ENCODE results near the gene ITGB1. TPM values are rescaled to one million over a fixed set of nuclear protein-coding genes. Genes with fewer than 3 reads are reported as not detected.
A peak's percentile ranks its signal among the peaks of the same experiment; 100 is the strongest.
"Not testable (repeated sequence)": the region's sequence is repeated elsewhere in the genome, so short reads cannot be mapped to it uniquely, and the experiment has no call there.

The ITGB1 gene
- total RNA-seq (10 to 100 TPM; 75.5 to 82.1 TPM), polyA plus RNA-seq (342 TPM)

DNA sequence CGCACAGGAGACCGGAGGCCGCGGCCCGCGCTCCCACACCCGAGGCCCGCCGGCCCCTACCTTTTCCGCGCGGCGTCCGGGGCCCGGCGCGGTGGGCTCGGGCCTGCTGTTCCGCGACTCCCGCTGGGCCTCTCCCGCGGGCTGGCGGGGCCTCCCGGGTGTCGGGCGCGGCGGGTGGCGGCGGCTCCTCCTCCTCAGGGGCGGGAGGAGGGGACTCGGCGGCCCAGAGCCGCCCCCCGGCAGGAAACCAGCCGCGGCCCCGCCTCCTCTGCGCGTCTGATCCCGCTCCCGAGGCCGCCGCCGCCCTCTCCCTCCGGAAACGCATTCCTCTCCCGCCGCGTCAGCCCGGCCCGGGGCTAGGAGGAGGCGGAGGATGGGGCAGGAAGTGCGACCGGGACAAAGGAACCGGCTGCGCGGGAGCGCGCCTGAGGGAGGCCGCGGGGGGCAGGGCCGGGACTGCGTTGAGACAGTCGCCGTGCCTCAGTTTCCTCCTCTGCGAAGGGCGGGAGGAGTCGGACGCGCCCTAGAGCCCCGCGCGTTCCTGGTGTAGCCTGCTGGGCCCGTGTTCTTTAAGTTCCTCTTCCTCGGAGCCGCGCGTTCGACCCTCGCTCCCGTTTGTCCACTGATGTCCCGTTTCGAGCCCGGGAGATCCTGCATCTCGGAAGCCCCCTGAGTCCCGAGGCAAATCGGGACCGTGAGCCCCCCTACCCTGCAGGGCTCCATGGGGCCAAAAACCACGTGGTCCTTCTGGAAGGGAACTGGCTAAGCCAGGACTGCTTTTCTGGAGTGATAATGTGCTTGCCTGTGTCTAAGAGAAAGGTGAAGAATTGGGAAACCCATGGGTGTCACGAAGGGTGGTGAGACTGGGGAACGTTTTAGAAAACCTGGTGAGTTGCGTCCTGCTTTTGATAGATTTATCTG lies at the start of gene ITGB1:
TSS of gene ITGB1 (minus strand) at position 146 of the 921 bp plus-strand sequence. CDS start 22,672 bp downstream, outside the sequence.
- ChIA-PET CTCF (no interaction called here), POLR2A (interaction anchor here (1.0 to 2.3 kb wide), 3 partner anchors 22 to 691 kb away, joined by 4 to 13 read pairs (median 4); partner anchors contain the start of gene CCDC7)
- H3K27me3 ChIP-seq (ENCODE audit: insufficient read depth, low read length, poor library complexity, severe bottlenecking) = no peaks in the 10 kb centered on the region
- no peaks in the 10 kb centered on the region for H3K9me3 ChIP-seq (ENCODE audit: low read length)
- peak within 1 kb of the TSS; percentile 75 for H3K27ac ChIP-seq (ENCODE audit: low read depth, low read length)
- Mint-ChIP-seq H3K9me3 (no peaks in the 10 kb centered on the region), H3K4me3 (peak within 1 kb of the TSS; percentile 87 to 95 (median 93)), H3K36me3 (peaks cover 0 to 12% (median 5%) of the 10 kb centered on the region in 3 donors), H3K4me1 (peaks cover 48 to 67% (median 50%) of the 10 kb centered on the region in 3 donors), H3K27ac (peak within 1 kb of the TSS; percentile 69 to 95 (median 90)), H3K27me3 (peaks cover 0 to 1% of the 10 kb centered on the region in 2 donors)
- no peaks in the 10 kb centered on the region for H3K36me3 ChIP-seq (ENCODE audit: insufficient read depth, low read length)
- H3K4me3 ChIP-seq (ENCODE audit: low read length) = peak within 1 kb of the TSS; percentile 75
- H3K4me1 ChIP-seq (ENCODE audit: insufficient read depth, low read length) = peaks cover 32% of the 10 kb centered on the region
- DNase-seq = peak; percentile 84 to 89 (median 86)

DNA sequence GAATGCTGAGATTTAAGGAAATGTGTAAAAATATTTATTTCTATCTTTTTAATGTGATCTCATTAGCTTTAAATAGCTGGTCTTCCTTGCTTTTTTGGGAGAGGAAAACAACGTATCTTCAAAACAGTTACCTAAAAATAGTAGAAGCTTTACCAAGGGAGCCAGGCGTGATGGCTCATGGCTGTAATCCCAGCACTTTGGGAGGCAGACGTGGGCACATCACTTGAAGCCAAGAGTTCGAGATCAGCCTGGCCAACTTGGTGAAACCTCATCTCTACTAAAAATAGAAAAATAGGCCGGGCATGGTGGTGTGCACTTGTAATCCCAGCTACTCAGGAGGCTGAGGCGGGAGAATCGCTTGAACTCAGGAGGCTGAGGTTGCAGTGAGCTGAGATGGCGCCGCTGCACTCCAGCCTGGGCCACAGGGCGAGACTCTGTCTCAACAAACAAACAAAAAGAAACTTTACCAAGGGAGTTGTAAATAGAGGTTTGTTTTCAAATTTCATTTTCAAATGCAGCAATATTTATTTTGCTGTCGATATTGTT lies 48.4 kb upstream of the ITGB1 start:
- Mint-ChIP-seq H3K9me3 (no peaks in the 10 kb centered on the region), H3K4me1 (peaks cover 35 to 59% (median 41%) of the 10 kb centered on the region in 3 donors), H3K27me3 (no peaks in the 10 kb centered on the region), H3K36me3 (no peaks in the 10 kb centered on the region), H3K4me3 (peak overlapping the region in 3 of 7 donors; percentile 20 to 41 (median 30)), H3K27ac (peak overlapping the region in 1 of 8 donors; percentile 52)
- Histone ChIP-seq H3K27ac (ENCODE audit: low read depth, low read length) (no peak overlapping the region), H3K4me3 (ENCODE audit: low read length) (no peak overlapping the region), H3K9me3 (ENCODE audit: low read length) (no peaks in the 10 kb centered on the region), H3K27me3 (ENCODE audit: insufficient read depth, low read length, poor library complexity, severe bottlenecking) (no peaks in the 10 kb centered on the region), H3K4me1 (ENCODE audit: insufficient read depth, low read length) (peaks cover 27% of the 10 kb centered on the region), H3K36me3 (ENCODE audit: insufficient read depth, low read length) (no peaks in the 10 kb centered on the region)
- DNase-seq = no peak
- POLR2A ChIA-PET = no interaction called here
- CTCF ChIA-PET = interaction anchor here (1.1 to 1.4 kb wide), 2 partner anchors 51 to 110 kb away, joined by 3 read pairs; no protein-coding TSS in a partner anchor

DNA sequence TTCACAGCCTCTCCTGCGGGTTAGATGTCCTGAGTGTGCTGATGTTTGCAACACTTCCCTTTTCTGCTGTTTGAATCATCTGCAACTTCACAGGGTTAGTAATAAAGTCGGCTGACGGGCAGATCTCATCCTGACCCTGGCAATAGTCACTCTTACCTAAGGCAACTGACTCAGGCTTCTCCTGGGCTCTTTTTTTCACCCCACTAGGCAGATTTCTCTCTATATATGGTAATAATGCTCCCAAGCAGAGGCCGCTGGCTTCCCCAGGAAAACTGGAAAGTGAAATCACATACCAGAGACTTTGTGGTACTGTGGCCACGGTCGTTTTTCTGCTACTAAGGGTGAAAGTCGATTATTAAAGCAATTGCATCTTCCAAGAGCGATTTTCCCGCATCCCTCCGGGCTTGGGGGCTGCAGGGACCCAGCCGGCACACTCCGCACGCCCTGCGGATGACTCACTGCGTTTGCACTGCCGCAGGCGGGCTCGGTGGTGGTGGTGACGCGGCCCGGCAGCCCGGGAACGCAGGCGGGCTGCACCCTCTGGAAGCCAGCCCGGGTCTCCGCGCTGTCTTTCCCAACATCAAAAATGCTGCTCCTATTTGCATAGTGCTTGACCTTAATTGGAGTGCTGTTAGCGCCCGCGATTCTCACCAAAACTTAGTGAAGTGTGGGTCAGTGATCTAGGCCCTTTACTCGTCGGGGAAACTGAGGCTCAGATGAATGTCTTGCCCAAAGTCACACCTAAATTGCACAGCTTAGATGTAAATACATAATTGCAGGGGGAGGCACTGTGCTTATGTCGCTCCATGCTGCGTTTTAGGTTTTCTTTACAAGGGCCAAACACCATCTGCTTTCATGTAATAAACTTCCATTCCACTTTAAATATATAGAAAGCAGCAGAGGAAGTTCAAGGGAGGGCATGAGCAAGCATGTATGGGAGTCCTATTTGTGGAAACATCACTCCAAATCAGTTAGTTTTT lies 47.6 kb upstream of the ITGB1 start:
- POLR2A ChIA-PET = interaction anchor here (0.6 to 0.7 kb wide), 2 partner anchors 17 to 38 kb away, joined by 3 read pairs; no protein-coding TSS in a partner anchor
- Mint-ChIP-seq H3K4me3 (peak overlapping the region; percentile 73 to 84 (median 80)), H3K27ac (peak overlapping the region; percentile 21 to 95 (median 66)), H3K4me1 (peaks cover 29 to 51% (median 37%) of the 10 kb centered on the region in 3 donors), H3K36me3 (peaks cover 0 to 4% (median 0%) of the 10 kb centered on the region in 3 donors), H3K27me3 (no peaks in the 10 kb centered on the region), H3K9me3 (no peaks in the 10 kb centered on the region)
- Histone ChIP-seq H3K4me3 (ENCODE audit: low read length) (peak overlapping the region; percentile 36), H3K9me3 (ENCODE audit: low read length) (no peaks in the 10 kb centered on the region), H3K27ac (ENCODE audit: low read depth, low read length) (peak overlapping the region; percentile 3), H3K27me3 (ENCODE audit: insufficient read depth, low read length, poor library complexity, severe bottlenecking) (no peaks in the 10 kb centered on the region), H3K36me3 (ENCODE audit: insufficient read depth, low read length) (no peaks in the 10 kb centered on the region), H3K4me1 (ENCODE audit: insufficient read depth, low read length) (peaks cover 27% of the 10 kb centered on the region)
- DNase-seq = peak in 1 of 5 donors; percentile 16
- CTCF ChIA-PET = interaction anchor here (1.1 to 1.4 kb wide), 2 partner anchors 50 to 111 kb away, joined by 3 read pairs; no protein-coding TSS in a partner anchor

DNA sequence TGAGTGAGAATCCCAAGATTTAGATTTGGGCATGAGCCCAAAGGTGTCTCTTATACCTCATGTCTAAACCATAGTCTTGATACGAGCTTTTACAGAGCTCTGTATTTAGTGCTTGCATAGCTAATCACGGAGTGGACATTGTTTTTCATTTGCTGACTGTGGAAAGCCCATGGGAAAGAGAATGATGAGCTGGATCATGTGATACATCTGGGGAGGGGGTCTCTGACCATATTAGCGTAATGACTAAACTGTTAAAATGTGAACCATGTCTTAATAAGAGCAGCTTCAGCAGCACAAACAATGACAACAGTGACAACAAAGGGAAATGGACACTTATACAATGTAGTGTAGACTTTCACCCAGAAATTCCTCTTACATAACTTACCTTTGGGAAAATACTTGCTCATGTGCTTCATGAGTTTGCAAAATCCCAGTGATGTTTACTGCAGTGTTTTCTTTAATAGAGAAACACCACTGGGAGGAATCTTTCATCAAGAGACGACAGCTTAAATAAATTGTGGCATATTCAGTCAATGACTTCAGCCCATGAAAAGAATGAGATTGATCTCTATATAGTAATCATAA lies 44.0 kb upstream of the ITGB1 start:
- CTCF ChIA-PET = interaction anchor here (0.9 kb wide), 1 partner anchor 16 kb away, joined by 3 read pairs; no protein-coding TSS in a partner anchor

DNA sequence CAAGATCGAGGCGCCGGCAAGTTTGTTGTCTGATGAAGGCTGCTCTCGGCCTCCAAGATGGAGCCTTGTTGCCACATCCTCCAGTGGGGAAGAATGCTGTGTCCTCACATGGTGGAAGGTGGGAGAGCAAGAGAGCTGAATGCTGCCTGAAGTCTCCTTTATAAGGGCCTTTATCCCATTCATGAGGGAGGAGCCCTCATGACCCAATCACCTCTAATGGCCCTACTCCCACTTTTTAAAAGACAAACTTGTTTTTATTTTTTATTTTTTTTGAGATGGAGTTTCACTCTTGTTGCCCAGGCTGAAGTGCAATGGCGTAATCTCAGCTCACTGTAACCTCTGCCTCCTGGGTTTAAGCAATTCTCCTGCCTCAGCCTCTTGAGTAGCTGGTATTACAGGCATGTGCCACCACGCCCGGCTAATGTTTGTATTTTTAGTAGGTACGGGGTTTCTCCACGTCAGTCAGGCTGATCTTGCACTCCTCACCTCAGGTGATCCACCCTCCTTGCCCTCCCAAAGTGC lies 40.1 kb upstream of the ITGB1 start:
- H3K4me3 ChIP-seq (ENCODE audit: low read length); H3K27ac ChIP-seq (ENCODE audit: low read depth, low read length); H3K9me3 Mint-ChIP-seq; H3K4me1 ChIP-seq (ENCODE audit: insufficient read depth, low read length); H3K27me3 Mint-ChIP-seq; POLR2A ChIA-PET; H3K9me3 ChIP-seq (ENCODE audit: low read length); H3K4me3 Mint-ChIP-seq; H3K27ac Mint-ChIP-seq; H3K36me3 ChIP-seq (ENCODE audit: insufficient read depth, low read length); DNase-seq; H3K27me3 ChIP-seq (ENCODE audit: insufficient read depth, low read length, poor library complexity, severe bottlenecking): not testable (repeated sequence)
- Mint-ChIP-seq H3K4me1 (peaks cover 9 to 21% (median 10%) of the 10 kb centered on the region in 3 donors), H3K36me3 (peaks cover 0 to 20% (median 0%) of the 10 kb centered on the region in 3 donors)
- CTCF ChIA-PET = interaction anchor here (1.3 kb wide), 1 partner anchor 11 kb away, joined by 4 read pairs; no protein-coding TSS in a partner anchor

More for the DNA sequence above, 44.0 kb upstream of the ITGB1 start:
- Histone ChIP-seq H3K4me3 (ENCODE audit: low read length) (no peak overlapping the region), H3K27me3 (ENCODE audit: insufficient read depth, low read length, poor library complexity, severe bottlenecking) (no peaks in the 10 kb centered on the region), H3K9me3 (ENCODE audit: low read length) (no peaks in the 10 kb centered on the region), H3K27ac (ENCODE audit: low read depth, low read length) (no peak overlapping the region), H3K36me3 (ENCODE audit: insufficient read depth, low read length) (no peaks in the 10 kb centered on the region), H3K4me1 (ENCODE audit: insufficient read depth, low read length) (peaks cover 9% of the 10 kb centered on the region)
- Mint-ChIP-seq H3K9me3 (peaks cover 0 to 8% (median 4%) of the 10 kb centered on the region in 5 donors), H3K4me1 (peaks cover 7 to 26% (median 13%) of the 10 kb centered on the region in 3 donors), H3K27me3 (no peaks in the 10 kb centered on the region), H3K36me3 (peaks cover 0 to 20% (median 0%) of the 10 kb centered on the region in 3 donors), H3K4me3 (no peak overlapping the region), H3K27ac (no peak overlapping the region)
- POLR2A ChIA-PET = no interaction called here
- DNase-seq = no peak

DNA sequence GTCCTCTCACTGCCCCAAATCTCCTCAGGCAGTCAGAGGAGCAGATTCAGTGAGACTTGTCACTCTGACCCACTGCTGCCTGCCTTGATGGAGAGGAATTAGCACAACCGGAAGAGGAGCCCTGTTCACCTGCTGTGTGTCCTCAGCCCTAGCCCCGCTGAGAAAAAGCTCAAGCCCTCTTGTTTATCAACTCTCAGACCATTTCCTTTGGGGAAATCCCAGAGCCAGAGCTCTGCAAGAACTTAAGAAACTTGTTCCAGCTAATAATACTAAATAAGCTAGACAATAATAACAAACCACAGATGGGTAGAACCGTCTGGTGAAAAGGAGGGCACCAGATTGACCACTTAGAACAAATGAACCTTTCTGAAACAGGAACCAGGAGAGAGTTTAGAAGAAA lies 37.7 kb upstream of the ITGB1 start:
- peaks cover 9 to 16% (median 12%) of the 10 kb centered on the region in 3 donors for H3K4me1 Mint-ChIP-seq
- H3K4me3 Mint-ChIP-seq = no peak overlapping the region
- H3K27ac Mint-ChIP-seq = peak overlapping the region in 1 of 8 donors; percentile 47
- DNase-seq = no peak
- Histone ChIP-seq H3K4me3 (ENCODE audit: low read length) (no peak overlapping the region), H3K27ac (ENCODE audit: low read depth, low read length) (no peak overlapping the region), H3K36me3 (ENCODE audit: insufficient read depth, low read length) (no peaks in the 10 kb centered on the region), H3K9me3 (ENCODE audit: low read length) (no peaks in the 10 kb centered on the region), H3K27me3 (ENCODE audit: insufficient read depth, low read length, poor library complexity, severe bottlenecking) (no peaks in the 10 kb centered on the region), H3K4me1 (ENCODE audit: insufficient read depth, low read length) (no peaks in the 10 kb centered on the region)
- ChIA-PET POLR2A (no interaction called here), CTCF (interaction anchor here (1.0 kb wide), 1 partner anchor 13 kb away, joined by 3 read pairs; no protein-coding TSS in a partner anchor)
- peaks cover 0 to 8% (median 4%) of the 10 kb centered on the region in 5 donors for H3K9me3 Mint-ChIP-seq
- peaks cover 0 to 17% (median under 1%) of the 10 kb centered on the region in 3 donors for H3K36me3 Mint-ChIP-seq
- no peaks in the 10 kb centered on the region for H3K27me3 Mint-ChIP-seq
